GM12864 (cell line): ENCODE results near the gene CISTR.
"Not testable (repeated sequence)": the region's sequence is repeated elsewhere in the genome, so short reads cannot be mapped to it uniquely, and the experiment has no call there.

Source experiments
- DNase-seq: peaks from one replicate; pipeline ENCODE4 v3.0.0-alpha.2; 2011; ENCODE audit warnings: low read depth
- H3K4me3 ChIP-seq: 2 replicates; pipeline ENCODE4 v1.5.1; 2011; ENCODE audit warnings: mild to moderate bottlenecking, low read depth, low read length, control low read depth
- TF ChIP-seq, protein P1 (sequence below): IDR thresholded peaks from 2 replicates; pipeline ENCODE4 v1.5.1; 2011; ENCODE audit warnings: low read depth, mild to moderate bottlenecking, moderate library complexity, low read length, control low read depth, inconsistent platforms; ENCODE audit errors: missing control alignments

The CISTR gene

DNA sequence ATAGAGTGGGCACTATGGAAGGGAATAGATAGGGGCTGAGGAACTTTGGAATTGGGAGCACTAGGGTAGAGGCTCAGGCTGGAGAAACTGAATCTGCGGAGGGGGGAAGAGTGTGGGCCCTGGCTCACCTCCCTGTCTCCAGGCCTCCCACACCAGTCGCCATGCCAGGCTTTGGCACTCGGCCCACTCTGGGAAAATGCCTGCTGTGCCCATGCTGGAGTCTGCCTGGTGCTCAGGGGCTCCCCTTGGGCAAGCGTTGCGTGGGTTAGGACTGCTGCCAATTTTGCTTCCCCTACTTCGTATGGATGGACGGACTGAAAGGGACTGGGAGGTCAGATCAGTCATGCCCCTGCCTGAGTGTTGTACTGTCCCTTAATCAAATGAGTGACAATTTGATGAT is 34.6 kb upstream of the CISTR start:
- no peak overlapping the region for H3K4me3 ChIP-seq
- DNase-seq, result no peak
- TF ChIP-seq, protein P1, sequence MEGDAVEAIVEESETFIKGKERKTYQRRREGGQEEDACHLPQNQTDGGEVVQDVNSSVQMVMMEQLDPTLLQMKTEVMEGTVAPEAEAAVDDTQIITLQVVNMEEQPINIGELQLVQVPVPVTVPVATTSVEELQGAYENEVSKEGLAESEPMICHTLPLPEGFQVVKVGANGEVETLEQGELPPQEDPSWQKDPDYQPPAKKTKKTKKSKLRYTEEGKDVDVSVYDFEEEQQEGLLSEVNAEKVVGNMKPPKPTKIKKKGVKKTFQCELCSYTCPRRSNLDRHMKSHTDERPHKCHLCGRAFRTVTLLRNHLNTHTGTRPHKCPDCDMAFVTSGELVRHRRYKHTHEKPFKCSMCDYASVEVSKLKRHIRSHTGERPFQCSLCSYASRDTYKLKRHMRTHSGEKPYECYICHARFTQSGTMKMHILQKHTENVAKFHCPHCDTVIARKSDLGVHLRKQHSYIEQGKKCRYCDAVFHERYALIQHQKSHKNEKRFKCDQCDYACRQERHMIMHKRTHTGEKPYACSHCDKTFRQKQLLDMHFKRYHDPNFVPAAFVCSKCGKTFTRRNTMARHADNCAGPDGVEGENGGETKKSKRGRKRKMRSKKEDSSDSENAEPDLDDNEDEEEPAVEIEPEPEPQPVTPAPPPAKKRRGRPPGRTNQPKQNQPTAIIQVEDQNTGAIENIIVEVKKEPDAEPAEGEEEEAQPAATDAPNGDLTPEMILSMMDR, result no peak

GRCh38 chr12:53785161-53785560 is 33.4 kb upstream of the CISTR start:
- TF ChIP-seq, protein P1, result no peak
- no peak for DNase-seq
- no peak overlapping the region for H3K4me3 ChIP-seq

DNA sequence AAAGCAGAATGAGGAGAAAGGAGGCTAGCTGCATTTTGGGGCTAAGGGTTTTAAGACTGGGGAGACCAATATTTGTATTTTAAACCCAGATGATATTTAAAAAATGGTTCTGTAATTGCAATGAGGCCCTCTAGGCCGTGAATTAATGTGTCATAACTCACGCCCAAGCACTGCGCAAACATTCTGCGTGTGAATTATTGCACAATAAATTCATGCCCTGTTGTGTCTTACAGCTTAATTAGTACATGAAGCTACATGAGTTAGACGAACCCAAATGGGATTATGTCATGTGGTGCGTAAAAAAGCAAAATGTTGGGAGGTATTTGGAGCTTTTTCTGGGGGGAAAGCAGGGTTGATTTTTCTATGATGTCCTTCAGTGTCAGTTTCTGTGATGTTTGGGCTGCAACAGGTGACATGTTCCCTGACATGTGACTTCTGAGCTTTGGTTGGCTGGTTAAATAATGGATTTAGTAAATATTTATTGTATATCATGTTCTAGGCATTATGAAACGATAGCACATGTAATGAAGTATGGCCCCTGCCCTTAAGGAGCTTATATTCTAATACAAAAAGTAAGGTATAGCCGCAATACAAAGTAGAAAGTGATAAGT is 30.4 kb upstream of the CISTR start:
- H3K4me3 ChIP-seq, result no peak overlapping the region
- DNase-seq, result no peak
- TF ChIP-seq, protein P1, result no peak

- DNase-seq, result no peak
- TF ChIP-seq, protein P1, result no peak
- no peak overlapping the region for H3K4me3 ChIP-seq
Measured at GRCh38 chr12:53781228-53781801, 29.5 kb upstream of the CISTR start.

GRCh38 chr12:53780323-53780722 is 28.5 kb upstream of the CISTR start:
- DNase-seq, result no peak

DNA sequence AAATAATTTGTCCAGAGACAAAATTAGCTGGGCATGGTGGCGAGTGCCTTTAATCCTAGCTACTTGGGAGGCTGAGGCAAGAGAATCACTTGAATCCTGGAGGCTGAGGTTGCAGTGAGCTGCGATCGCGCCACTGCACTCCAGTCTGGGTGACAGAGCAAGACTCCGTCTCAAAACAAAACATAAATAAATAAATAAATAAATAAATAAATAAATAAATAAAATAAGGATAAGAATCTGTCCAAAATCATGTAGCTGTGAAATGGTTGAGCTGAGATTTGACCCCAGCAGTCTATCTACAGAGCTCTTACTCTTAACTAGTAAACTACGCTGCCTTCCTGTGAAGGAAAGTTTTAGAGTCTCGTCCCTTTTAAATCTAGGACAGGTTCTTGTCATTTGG is 27.9 kb upstream of the CISTR start:
- DNase-seq, H3K4me3 ChIP-seq: not testable (repeated sequence)

More at GRCh38 chr12:53780323-53780722, 28.5 kb upstream of the CISTR start:
- H3K4me3 ChIP-seq, result no peak overlapping the region
- TF ChIP-seq, protein P1, result no peak

DNA sequence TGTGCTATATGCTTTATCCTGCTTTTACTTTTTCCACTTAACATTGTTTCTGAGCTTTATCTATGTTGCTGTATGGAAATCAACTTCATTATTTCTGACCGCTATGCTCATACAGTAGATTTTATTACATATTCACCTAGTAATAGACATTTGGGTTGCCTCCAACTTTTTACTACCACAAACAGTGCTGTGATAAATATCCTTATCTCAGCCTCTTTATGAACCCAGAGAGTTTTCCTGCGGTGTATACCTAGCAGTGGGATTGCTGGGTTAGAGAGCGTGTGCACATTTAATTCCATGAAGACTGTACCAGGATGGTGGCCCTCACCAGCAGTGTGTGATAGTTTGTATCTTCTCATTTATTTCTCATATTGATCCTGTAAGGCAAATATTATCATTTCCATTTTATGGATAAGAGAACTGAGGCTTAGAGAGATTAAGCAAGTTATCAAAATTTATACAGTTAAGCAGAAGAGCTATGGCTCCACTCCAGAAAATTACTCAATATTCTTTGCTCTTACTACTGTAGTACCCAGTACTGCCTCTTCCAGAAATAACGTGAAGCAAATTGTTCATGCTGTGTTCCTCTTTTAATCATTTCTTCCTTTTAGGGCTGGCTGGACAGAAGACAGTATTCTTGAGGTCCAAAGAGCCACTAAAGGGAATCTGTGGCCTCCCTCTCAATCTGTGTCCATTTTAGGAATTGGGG is 26.3 kb upstream of the CISTR start:
- no peak overlapping the region for H3K4me3 ChIP-seq
- TF ChIP-seq, protein P1, result no peak
- DNase-seq, result no peak
